Memory B cell (primary cell): ENCODE data around the gene FNIP2.
"Not testable (repeated sequence)": the region's sequence is repeated elsewhere in the genome, so short reads cannot be mapped to it uniquely, and the experiment has no call there.

Source experiments
- ATAC-seq: fragments of 150-1000 bp; cut with Tn5 transposase; 2 replicates; pipeline ENCODE4 v1.10.0; 2021; ENCODE audit warnings: low read depth, mild to moderate bottlenecking, moderate library complexity
- DNase-seq, 2 donors: peaks; one replicate each; pipeline ENCODE4 v3.0.0; 2022; ENCODE audit warnings: low spot score in 2 of 2
- H3K27ac Mint-ChIP-seq: one replicate; pipeline ENCODE4 v1.8.0; 2022; ENCODE audit warnings: mild to moderate bottlenecking, moderate library complexity, mixed read lengths
- H3K27me3 Mint-ChIP-seq: one replicate; pipeline ENCODE4 v1.8.0; 2022; ENCODE audit warnings: mixed read lengths
- H3K36me3 Mint-ChIP-seq: one replicate; pipeline ENCODE4 v1.8.0; 2022; ENCODE audit warnings: mild to moderate bottlenecking, mixed read lengths
- H3K4me1 Mint-ChIP-seq: one replicate; pipeline ENCODE4 v1.8.0; 2022; ENCODE audit warnings: mixed read lengths
- H3K4me3 Mint-ChIP-seq: one replicate; pipeline ENCODE4 v1.8.0; 2022; ENCODE audit warnings: mild to moderate bottlenecking, moderate library complexity, mixed read lengths
- H3K9me3 Mint-ChIP-seq: one replicate; pipeline ENCODE4 v1.8.0; 2022; ENCODE audit warnings: mixed read lengths

Gene FNIP2

GRCh38 chr4:158940271-158940670, 171.4 kb downstream of the FNIP2 start:
- DNase-seq (no peak), ATAC-seq (no peak)
- Mint-ChIP-seq H3K9me3 (no peaks in the 10 kb centered on the region), H3K27ac (no peak overlapping the region), H3K4me3 (no peak overlapping the region), H3K36me3 (no peaks in the 10 kb centered on the region), H3K4me1 (no peaks in the 10 kb centered on the region), H3K27me3 (peaks cover 10% of the 10 kb centered on the region)

GRCh38 chr4:158941321-158941720, 172.5 kb downstream of the FNIP2 start:
- no peak for DNase-seq
- ATAC-seq = no peak
- Mint-ChIP-seq H3K4me3 (no peak overlapping the region), H3K36me3 (no peaks in the 10 kb centered on the region), H3K27me3 (peaks cover 10% of the 10 kb centered on the region), H3K4me1 (no peaks in the 10 kb centered on the region), H3K27ac (no peak overlapping the region), H3K9me3 (no peaks in the 10 kb centered on the region)

GRCh38 chr4:158941895-158942294, 173.1 kb downstream of the FNIP2 start:
- ATAC-seq (no peak), DNase-seq (no peak)
- Mint-ChIP-seq H3K4me3 (no peak overlapping the region), H3K9me3 (no peaks in the 10 kb centered on the region), H3K36me3 (no peaks in the 10 kb centered on the region), H3K27ac (no peak overlapping the region), H3K27me3 (peaks cover 12% of the 10 kb centered on the region), H3K4me1 (no peaks in the 10 kb centered on the region)

- ATAC-seq (no peak), DNase-seq (no peak)
- peaks cover 2% of the 10 kb centered on the region for H3K4me1 Mint-ChIP-seq
- peaks cover 2% of the 10 kb centered on the region for H3K36me3 Mint-ChIP-seq
- H3K27me3 Mint-ChIP-seq = peaks cover 15% of the 10 kb centered on the region
- no peaks in the 10 kb centered on the region for H3K9me3 Mint-ChIP-seq
- no peak overlapping the region for H3K27ac Mint-ChIP-seq
- H3K4me3 Mint-ChIP-seq = no peak overlapping the region
Observed at GRCh38 chr4:158945529-158946108, 176.8 kb downstream of the FNIP2 start.

- peaks cover 2% of the 10 kb centered on the region for H3K4me1 Mint-ChIP-seq
- peaks cover 2% of the 10 kb centered on the region for H3K36me3 Mint-ChIP-seq
- ATAC-seq = no peak
- peaks cover 17% of the 10 kb centered on the region for H3K27me3 Mint-ChIP-seq
- H3K4me3 Mint-ChIP-seq = no peak overlapping the region
- peaks cover 4% of the 10 kb centered on the region for H3K9me3 Mint-ChIP-seq
- DNase-seq = no peak
- no peak overlapping the region for H3K27ac Mint-ChIP-seq
Observed at GRCh38 chr4:158946825-158947224, 178.0 kb downstream of the FNIP2 start.

- Mint-ChIP-seq H3K36me3 (peaks cover 8% of the 10 kb centered on the region), H3K27ac (no peak overlapping the region), H3K27me3 (peaks cover 17% of the 10 kb centered on the region), H3K4me3 (no peak overlapping the region), H3K9me3 (peaks cover 12% of the 10 kb centered on the region), H3K4me1 (peaks cover 2% of the 10 kb centered on the region)
- no peak for ATAC-seq
- DNase-seq = no peak
Observed at GRCh38 chr4:158948071-158948470, 179.2 kb downstream of the FNIP2 start.

GRCh38 chr4:158949099-158949498, 180.3 kb downstream of the FNIP2 start:
- H3K27ac Mint-ChIP-seq = no peak overlapping the region
- no peak overlapping the region for H3K4me3 Mint-ChIP-seq
- H3K9me3 Mint-ChIP-seq = peaks cover 13% of the 10 kb centered on the region
- DNase-seq = no peak
- H3K27me3 Mint-ChIP-seq = peaks cover 16% of the 10 kb centered on the region
- H3K4me1 Mint-ChIP-seq = peaks cover 2% of the 10 kb centered on the region
- peaks cover 8% of the 10 kb centered on the region for H3K36me3 Mint-ChIP-seq
- ATAC-seq = no peak

- not testable (repeated sequence) for H3K27ac Mint-ChIP-seq, H3K36me3 Mint-ChIP-seq, H3K4me3 Mint-ChIP-seq, DNase-seq, H3K4me1 Mint-ChIP-seq, H3K27me3 Mint-ChIP-seq
- peak; percentile 43 for ATAC-seq
- H3K9me3 Mint-ChIP-seq = peaks cover 13% of the 10 kb centered on the region
Observed at GRCh38 chr4:158952221-158952774, 183.5 kb downstream of the FNIP2 start.

- not testable (repeated sequence) for DNase-seq, H3K36me3 Mint-ChIP-seq, H3K4me1 Mint-ChIP-seq, H3K27ac Mint-ChIP-seq, H3K27me3 Mint-ChIP-seq, ATAC-seq, H3K4me3 Mint-ChIP-seq
- H3K9me3 Mint-ChIP-seq = peaks cover 12% of the 10 kb centered on the region
Observed at GRCh38 chr4:158956345-158956744, 187.5 kb downstream of the FNIP2 start.

GRCh38 chr4:158956918-158957317, 188.1 kb downstream of the FNIP2 start:
- DNase-seq, H3K4me1 Mint-ChIP-seq, H3K36me3 Mint-ChIP-seq, H3K27me3 Mint-ChIP-seq, H3K9me3 Mint-ChIP-seq, ATAC-seq, H3K27ac Mint-ChIP-seq, H3K4me3 Mint-ChIP-seq: not testable (repeated sequence)
